HFFc6 (cell line): ENCODE measurements around the gene MYRIP. TPM values are rescaled to one million over a fixed set of nuclear protein-coding genes. Genes with fewer than 3 reads are reported as not detected.

Experiments used
- DNase-seq: peaks from one replicate; pipeline ENCODE4 v3.0.0-alpha.2; 2018
- H3K27ac Mint-ChIP-seq: 2 replicates; pipeline ENCODE4 v1.8.0; 2020; ENCODE audit warnings: mild to moderate bottlenecking, mixed read lengths
- H3K27me3 Mint-ChIP-seq: 2 replicates; pipeline ENCODE4 v1.8.0; 2021; ENCODE audit warnings: mild to moderate bottlenecking, moderate library complexity, mixed read lengths; ENCODE audit not compliant: insufficient read depth
- H3K36me3 Mint-ChIP-seq: 2 replicates; pipeline ENCODE4 v1.8.0; 2021; ENCODE audit warnings: low read depth, mixed read lengths
- H3K4me1 Mint-ChIP-seq: 2 replicates; pipeline ENCODE4 v1.8.0; 2020; ENCODE audit warnings: low read depth, mixed read lengths
- H3K4me3 Mint-ChIP-seq: 2 replicates; pipeline ENCODE4 v1.8.0; 2020; ENCODE audit warnings: mild to moderate bottlenecking, moderate library complexity, mixed read lengths
- H3K9me3 Mint-ChIP-seq: 2 replicates; pipeline ENCODE4 v1.8.0; 2020; ENCODE audit warnings: mild to moderate bottlenecking, mixed read lengths
- total RNA-seq, 6 experiments: library from RNA; stranded (reverse); fragmentation: NEBNext Ultra II Directional; extraction: Animal tissue kit (Norgen Biotek cat#: 25700); gene quantifications; 2 replicates in 1 of 6; 3 replicates in 5 of 6; pipeline ENCODE4 v1.2.3, GENCODE V29; 2021
- TF ChIP-seq, protein P1 (sequence below): fragments of 200-600 bp; sonication (generic); IDR thresholded peaks from 2 replicates; pipeline ENCODE4 v1.5.0; 2021; ENCODE audit warnings: antibody characterized with exemption, mild to moderate bottlenecking

The MYRIP gene
- total RNA-seq, 6 experiments from 2014 or later, result 0.07 to 0.28 (median 0.13) TPM; not detected in 1

DNA sequence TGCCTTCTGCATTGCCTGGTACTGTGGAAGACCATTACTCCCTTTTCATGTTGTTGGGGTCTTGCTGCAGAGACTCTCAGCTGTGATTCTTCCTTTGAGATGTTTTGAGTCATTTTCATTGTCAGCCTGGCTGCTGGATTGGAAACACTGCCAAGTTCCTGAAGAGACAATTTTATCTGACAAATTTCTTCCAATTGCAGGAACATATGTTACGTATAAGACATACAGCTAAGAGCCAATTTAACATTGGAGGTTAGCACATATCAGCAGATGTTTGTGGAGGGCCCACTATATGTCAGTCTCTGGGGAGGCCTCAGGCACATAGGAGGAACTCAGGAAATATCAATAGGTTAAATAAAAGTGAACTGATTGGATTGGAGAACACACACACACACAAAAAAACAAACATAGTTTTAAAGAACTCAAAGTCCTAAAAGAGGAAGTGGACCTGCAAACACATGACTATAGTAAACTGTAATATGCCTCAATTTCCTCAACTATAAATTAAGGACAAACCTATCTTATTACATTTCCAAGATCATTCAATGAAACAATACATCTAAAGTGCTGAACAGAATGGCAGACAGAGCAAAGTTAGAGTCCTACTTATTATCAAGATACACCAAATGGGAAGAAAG is 172.3 kb downstream of the MYRIP start:
- H3K27me3 Mint-ChIP-seq, result peaks cover 2% of the 10 kb centered on the region
- no peaks in the 10 kb centered on the region; the same call in 1 of the 2 replicates for H3K9me3 Mint-ChIP-seq
- H3K27ac Mint-ChIP-seq, result no peak overlapping the region
- no peak for DNase-seq
- no peaks in the 10 kb centered on the region for H3K4me1 Mint-ChIP-seq
- H3K4me3 Mint-ChIP-seq, result no peak overlapping the region
- no peaks in the 10 kb centered on the region for H3K36me3 Mint-ChIP-seq
- TF ChIP-seq, protein P1, sequence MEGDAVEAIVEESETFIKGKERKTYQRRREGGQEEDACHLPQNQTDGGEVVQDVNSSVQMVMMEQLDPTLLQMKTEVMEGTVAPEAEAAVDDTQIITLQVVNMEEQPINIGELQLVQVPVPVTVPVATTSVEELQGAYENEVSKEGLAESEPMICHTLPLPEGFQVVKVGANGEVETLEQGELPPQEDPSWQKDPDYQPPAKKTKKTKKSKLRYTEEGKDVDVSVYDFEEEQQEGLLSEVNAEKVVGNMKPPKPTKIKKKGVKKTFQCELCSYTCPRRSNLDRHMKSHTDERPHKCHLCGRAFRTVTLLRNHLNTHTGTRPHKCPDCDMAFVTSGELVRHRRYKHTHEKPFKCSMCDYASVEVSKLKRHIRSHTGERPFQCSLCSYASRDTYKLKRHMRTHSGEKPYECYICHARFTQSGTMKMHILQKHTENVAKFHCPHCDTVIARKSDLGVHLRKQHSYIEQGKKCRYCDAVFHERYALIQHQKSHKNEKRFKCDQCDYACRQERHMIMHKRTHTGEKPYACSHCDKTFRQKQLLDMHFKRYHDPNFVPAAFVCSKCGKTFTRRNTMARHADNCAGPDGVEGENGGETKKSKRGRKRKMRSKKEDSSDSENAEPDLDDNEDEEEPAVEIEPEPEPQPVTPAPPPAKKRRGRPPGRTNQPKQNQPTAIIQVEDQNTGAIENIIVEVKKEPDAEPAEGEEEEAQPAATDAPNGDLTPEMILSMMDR, result no peak

DNA sequence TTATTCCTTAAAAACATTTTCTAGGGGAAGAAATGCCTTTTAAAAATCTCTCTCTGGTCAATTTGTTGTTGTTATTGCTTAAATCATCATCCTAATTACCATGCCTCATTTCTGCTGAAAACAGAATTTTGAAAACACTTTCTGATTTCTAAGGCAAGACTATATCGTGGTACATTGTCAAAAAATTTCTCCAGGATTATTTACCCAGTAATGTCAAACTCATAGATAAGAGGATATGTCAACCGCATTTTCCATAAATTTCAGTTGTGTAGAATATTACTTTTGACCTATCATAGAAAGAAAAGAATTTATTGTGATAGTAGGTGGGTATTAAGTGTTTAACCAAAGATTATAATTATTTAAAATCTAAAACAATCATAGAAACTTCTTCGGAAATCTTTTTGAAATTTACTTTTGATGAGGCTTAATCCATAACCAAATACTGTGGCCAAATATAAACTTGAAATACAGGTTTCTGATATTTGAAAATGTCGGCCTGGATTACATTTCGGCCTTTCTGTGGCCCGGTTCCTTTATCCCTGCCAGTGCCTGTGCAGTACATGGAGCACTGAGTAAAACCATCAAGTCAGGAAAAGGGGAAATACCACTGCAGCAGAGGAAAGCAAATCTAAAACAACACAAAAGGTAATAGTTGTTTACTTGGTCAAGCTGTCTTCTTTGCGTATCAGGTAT is 173.4 kb downstream of the MYRIP start:
- Mint-ChIP-seq H3K9me3 (no peaks in the 10 kb centered on the region; the same call in 1 of the 2 replicates), H3K4me1 (no peaks in the 10 kb centered on the region), H3K27me3 (peaks cover 4% of the 10 kb centered on the region), H3K4me3 (no peak overlapping the region), H3K36me3 (no peaks in the 10 kb centered on the region), H3K27ac (no peak overlapping the region)
- TF ChIP-seq, protein P1, result no peak
- no peak for DNase-seq

DNA sequence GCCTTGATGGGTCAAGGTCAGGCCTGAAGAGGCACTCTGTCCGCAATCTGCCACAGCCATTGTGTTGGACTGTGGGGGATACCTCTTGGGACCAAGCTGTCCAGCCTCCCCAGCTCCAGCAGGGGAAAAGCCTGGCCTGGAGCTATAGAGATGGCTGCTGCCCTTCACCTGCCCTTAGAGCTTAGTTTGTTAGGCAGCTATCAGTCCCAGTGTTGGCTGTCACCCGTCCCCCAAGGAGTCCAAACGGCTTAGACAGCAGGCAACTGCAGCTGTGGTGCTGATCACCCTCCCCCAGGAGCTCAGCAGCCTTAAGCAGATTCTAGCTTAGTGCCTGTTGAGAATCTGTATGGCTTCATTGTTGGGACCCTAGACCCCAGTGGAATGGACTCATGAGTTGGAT is 180.3 kb downstream of the MYRIP start:
- no peak overlapping the region for H3K27ac Mint-ChIP-seq
- TF ChIP-seq, protein P1, result no peak
- peaks cover 5% of the 10 kb centered on the region; the same call in 1 of the 2 replicates for H3K36me3 Mint-ChIP-seq
- peaks cover 9% of the 10 kb centered on the region; the same call in 1 of the 2 replicates for H3K27me3 Mint-ChIP-seq
- peaks cover 7% of the 10 kb centered on the region for H3K9me3 Mint-ChIP-seq
- DNase-seq, result no peak
- no peak overlapping the region for H3K4me3 Mint-ChIP-seq
- H3K4me1 Mint-ChIP-seq, result no peaks in the 10 kb centered on the region

DNA sequence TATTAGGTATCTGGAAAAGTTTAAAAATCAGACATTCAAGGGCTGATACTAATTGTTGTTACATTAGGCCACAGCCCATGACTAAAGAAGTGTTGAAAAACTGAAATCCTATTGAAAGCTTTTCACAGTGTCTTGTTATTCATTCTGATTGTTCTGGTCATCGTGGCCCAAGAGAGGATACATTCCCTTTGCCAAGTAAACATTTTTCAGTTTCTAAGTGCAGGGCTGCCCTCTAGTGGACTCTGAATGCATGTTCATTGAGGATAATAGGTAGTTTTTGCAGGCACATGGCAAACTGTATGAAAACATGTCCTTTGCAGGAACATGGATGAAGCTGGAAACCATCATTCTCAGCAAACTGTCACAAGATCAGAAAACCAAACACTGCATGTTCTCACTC is 181.1 kb downstream of the MYRIP start:
- no peak overlapping the region for H3K4me3 Mint-ChIP-seq
- peaks cover 5% of the 10 kb centered on the region; the same call in 1 of the 2 replicates for H3K36me3 Mint-ChIP-seq
- H3K27me3 Mint-ChIP-seq, result peaks cover 15% of the 10 kb centered on the region
- no peaks in the 10 kb centered on the region for H3K4me1 Mint-ChIP-seq
- TF ChIP-seq, protein P1, result peak; percentile 87
- H3K27ac Mint-ChIP-seq, result no peak overlapping the region
- H3K9me3 Mint-ChIP-seq, result peaks cover 10% of the 10 kb centered on the region
- DNase-seq, result peak; percentile 72

DNA sequence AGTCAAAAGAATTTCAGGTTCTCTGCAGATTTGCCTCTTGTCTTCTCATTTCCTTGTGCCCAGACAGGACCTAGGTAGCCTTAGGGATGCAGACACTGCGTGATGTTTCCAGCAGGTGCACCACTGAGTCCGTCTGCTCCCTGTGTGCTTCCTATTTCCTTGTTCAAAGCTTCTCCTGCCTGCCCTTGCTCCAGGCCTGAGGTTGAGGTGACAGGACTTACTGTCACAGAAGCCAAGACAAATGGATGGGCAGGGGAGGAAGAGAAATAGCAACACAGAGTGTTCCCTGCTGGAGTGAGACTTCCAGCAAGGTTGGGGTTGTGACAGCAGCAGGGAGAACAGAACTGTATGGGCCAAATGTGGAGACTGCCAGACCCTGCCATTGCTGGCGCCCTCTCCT is 199.4 kb downstream of the MYRIP start:
- Mint-ChIP-seq H3K4me3 (no peak overlapping the region), H3K9me3 (no peaks in the 10 kb centered on the region), H3K27ac (no peak overlapping the region)

More for the DNA sequence above, 199.4 kb downstream of the MYRIP start:
- H3K4me1 Mint-ChIP-seq, result no peaks in the 10 kb centered on the region
- no peaks in the 10 kb centered on the region for H3K36me3 Mint-ChIP-seq
- TF ChIP-seq, protein P1, result no peak
- H3K27me3 Mint-ChIP-seq, result peaks cover 8% of the 10 kb centered on the region; the same call in 1 of the 2 replicates
- DNase-seq, result no peak
